GM18873 (cell line): ENCODE measurements around the gene VAMP2.

Source experiments
- ATAC-seq: cut with Tn5 transposase; IDR thresholded peaks from one replicate; pipeline ENCODE4 v1.9.1; 2021; ENCODE audit warnings: mild to moderate bottlenecking, moderate library complexity, moderate number of reproducible peaks; ENCODE audit not compliant: unreplicated experiment, low FRiP score

Gene VAMP2

GRCh38 chr17:8162233-8162996 lies at the start of gene VAMP2:
VAMP2 (minus strand) TSS chr17:8162948; CDS start chr17:8162879, 69 bp downstream.
- no peak for ATAC-seq

GRCh38 chr17:8210761-8211458 lies 48.2 kb upstream of the VAMP2 start:
- ATAC-seq: no peak

- peak; percentile 74 for ATAC-seq
Measured at GRCh38 chr17:8209907-8210760, 47.4 kb upstream of the VAMP2 start, which contains the start of gene AURKB. AURKB (minus strand) TSS chr17:8210575; CDS start chr17:8210224, 351 bp downstream.

- ATAC-seq: no peak
Measured at GRCh38 chr17:8206536-8206935, 43.8 kb upstream of the VAMP2 start.

- no peak for ATAC-seq
Measured at GRCh38 chr17:8204761-8205555, 42.2 kb upstream of the VAMP2 start.

GRCh38 chr17:8192070-8192815 lies 29.5 kb upstream of the VAMP2 start:
- ATAC-seq: no peak

GRCh38 chr17:8190506-8190905 lies 27.8 kb upstream of the VAMP2 start:
- ATAC-seq: no peak

- peak; percentile 55 for ATAC-seq
Measured at GRCh38 chr17:8189711-8190477, 27.1 kb upstream of the VAMP2 start, which contains the start of gene BORCS6. BORCS6 (minus strand) TSS chr17:8190180; CDS start chr17:8190140, 40 bp downstream.

- ATAC-seq: no peak
Measured at GRCh38 chr17:8189041-8189710, 26.4 kb upstream of the VAMP2 start.

- ATAC-seq: no peak
Measured at GRCh38 chr17:8188263-8188839, 25.6 kb upstream of the VAMP2 start.

- peak; percentile 25 for ATAC-seq
Measured at GRCh38 chr17:8187517-8188262, 24.9 kb upstream of the VAMP2 start.

- peak; percentile 10 for ATAC-seq
Measured at GRCh38 chr17:8186787-8187516, 24.2 kb upstream of the VAMP2 start.

GRCh38 chr17:8186446-8186786 lies 23.7 kb upstream of the VAMP2 start:
- no peak for ATAC-seq

- ATAC-seq: no peak
Measured at GRCh38 chr17:8185582-8186445, 23.1 kb upstream of the VAMP2 start.

- ATAC-seq: no peak
Measured at GRCh38 chr17:8176998-8177731, 14.4 kb upstream of the VAMP2 start.
